Ascending aorta (tissue), 2 donors: ENCODE results near the gene AP3B2. TPM values are rescaled to one million over a fixed set of nuclear protein-coding genes. Genes with fewer than 3 reads are reported as not detected.

ENCODE experiments used
- DNase-seq, 2 donors: peaks; one replicate each; pipeline ENCODE4 v3.0.0-alpha.2; 2019; ENCODE audit warnings: low spot score in 2 of 2
- H3K27ac ChIP-seq, 2 donors: fragments of 200-600 bp; sonication (generic); one replicate each; pipeline ENCODE4 v1.5.1; 2016 to 2017; ENCODE audit warnings: mild to moderate bottlenecking in 1 of 2
- H3K27me3 ChIP-seq: fragments of 200-600 bp; sonication (generic); one replicate; pipeline ENCODE4 v1.5.1; 2017
- H3K36me3 ChIP-seq, 2 donors: fragments of 200-600 bp; sonication (generic); one replicate each; pipeline ENCODE4 v1.5.1; 2016
- H3K4me1 ChIP-seq, 2 donors: fragments of 200-600 bp; sonication (generic); one replicate each; pipeline ENCODE4 v1.5.1; 2016 to 2017; ENCODE audit warnings: mild to moderate bottlenecking in 1 of 2
- H3K4me3 ChIP-seq, 2 donors: fragments of 200-600 bp; sonication (generic); one replicate each; pipeline ENCODE4 v1.5.1; 2016 to 2017; ENCODE audit warnings: mild to moderate bottlenecking in 1 of 2
- H3K9me3 ChIP-seq, 2 donors: fragments of 200-600 bp; sonication (generic); one replicate each; pipeline ENCODE4 v1.5.1; 2016
- CTCF ChIP-seq, 3 experiments: fragments of 200-600 bp in 2 of 3; fragments of 450-650 bp in 1 of 3; sonication (generic) in 2 of 3; IDR thresholded peaks; one replicate each; pipeline ENCODE4 v1.5.1; 2016 to 2019; ENCODE audit warnings: antibody characterized with exemption in 3 of 3, mild to moderate bottlenecking in 1 of 3, moderate library complexity in 1 of 3
- intact Hi-C: fragments of 100-400 bp; cut with DNase I; formaldehyde crosslinking; loops from one replicate; pipeline ENCODE4 v1.15.1; 2023
- total RNA-seq: library from RNA; depleted of rRNA; stranded (reverse); fragments of >200 nt; gene quantifications from one replicate; pipeline ENCODE4 v1.1.0, GENCODE V29; 2016

The AP3B2 gene
- total RNA-seq, 1 donor from 2014 or later = not detected

GRCh38 chr15:82655606-82656005 is 54.1 kb downstream of the AP3B2 start:
- H3K27me3 ChIP-seq = no peaks in the 10 kb centered on the region
- no peak for DNase-seq
- TF ChIP-seq CTCF (IDR thresholded peaks at IDR 0.05) = no peak
- H3K27ac ChIP-seq = no peak overlapping the region
- no peaks in the 10 kb centered on the region for H3K4me1 ChIP-seq
- H3K4me3 ChIP-seq = no peak overlapping the region
- no peaks in the 10 kb centered on the region for H3K9me3 ChIP-seq
- H3K36me3 ChIP-seq = no peaks in the 10 kb centered on the region
- intact Hi-C loops = no loop called here

- no peaks in the 10 kb centered on the region for H3K9me3 ChIP-seq
- H3K36me3 ChIP-seq = no peaks in the 10 kb centered on the region
- no peaks in the 10 kb centered on the region for H3K27me3 ChIP-seq
- no peak overlapping the region for H3K4me3 ChIP-seq
- intact Hi-C loops = no loop called here
- DNase-seq = no peak
- H3K27ac ChIP-seq = no peak overlapping the region
- TF ChIP-seq CTCF (IDR thresholded peaks at IDR 0.05) = no peak
- H3K4me1 ChIP-seq = no peaks in the 10 kb centered on the region
Measured at GRCh38 chr15:82653483-82654168, 56.0 kb downstream of the AP3B2 start.

DNA sequence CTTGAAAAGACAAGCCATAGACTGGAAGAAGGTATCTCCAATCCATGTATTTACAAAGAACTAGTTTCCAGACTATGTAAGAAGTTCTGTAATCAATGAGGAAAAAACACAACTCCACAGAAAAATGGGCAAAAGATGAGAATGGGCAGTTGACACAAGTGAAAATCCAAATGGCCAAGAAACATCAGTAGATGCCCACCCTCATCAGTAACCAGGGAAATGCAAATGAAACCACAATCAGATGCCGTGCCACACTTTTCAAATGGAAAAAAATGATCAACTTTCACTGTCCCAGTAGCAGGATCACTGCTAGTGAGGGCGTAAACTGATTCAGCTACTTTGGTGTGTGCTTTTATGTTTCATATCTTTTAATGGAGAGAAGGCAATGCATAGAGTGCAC is 58.0 kb downstream of the AP3B2 start:
- H3K4me1 ChIP-seq = peaks cover 7 to 12% of the 10 kb centered on the region in 2 donors
- no peak overlapping the region for H3K4me3 ChIP-seq
- no peak for DNase-seq
- no peaks in the 10 kb centered on the region for H3K27me3 ChIP-seq
- no peak for TF ChIP-seq CTCF (IDR thresholded peaks at IDR 0.05)
- no peaks in the 10 kb centered on the region for H3K9me3 ChIP-seq
- no peaks in the 10 kb centered on the region for H3K36me3 ChIP-seq
- H3K27ac ChIP-seq = no peak overlapping the region
- intact Hi-C loops = no loop called here

- intact Hi-C loops = no loop called here
- no peak overlapping the region for H3K4me3 ChIP-seq
- no peak overlapping the region for H3K27ac ChIP-seq
- no peaks in the 10 kb centered on the region for H3K9me3 ChIP-seq
- peaks cover 8 to 12% of the 10 kb centered on the region in 2 donors for H3K4me1 ChIP-seq
- no peaks in the 10 kb centered on the region for H3K27me3 ChIP-seq
- no peak for DNase-seq
- TF ChIP-seq CTCF (IDR thresholded peaks at IDR 0.05) = no peak
- H3K36me3 ChIP-seq = no peaks in the 10 kb centered on the region
Measured at GRCh38 chr15:82650046-82650670, 59.5 kb downstream of the AP3B2 start.

- intact Hi-C loops = loop anchor here (2.0 to 10.0 kb wide), 2 partner anchors 159 to 335 kb away; partner anchors contain the start of genes RAMAC and WHAMM
- no peaks in the 10 kb centered on the region for H3K36me3 ChIP-seq
- DNase-seq = no peak
Measured at GRCh38 chr15:82649226-82649999, 60.3 kb downstream of the AP3B2 start.

More at GRCh38 chr15:82649226-82649999, 60.3 kb downstream of the AP3B2 start:
- TF ChIP-seq CTCF (IDR thresholded peaks at IDR 0.05) = no peak
- no peaks in the 10 kb centered on the region for H3K9me3 ChIP-seq
- no peak overlapping the region for H3K4me3 ChIP-seq
- H3K4me1 ChIP-seq = peaks cover 8 to 12% of the 10 kb centered on the region in 2 donors
- H3K27me3 ChIP-seq = no peaks in the 10 kb centered on the region
- H3K27ac ChIP-seq = no peak overlapping the region
